Trophoblast cell (in vitro differentiated cells and primary cell): ENCODE data around the gene THRB.

ENCODE experiments used
- DNase-seq, 2 donors: peaks; one replicate each; pipeline ENCODE4 v3.0.0-alpha.2; 2016
- H2AFZ ChIP-seq: 2 replicates; pipeline ENCODE4 v1.6.1; 2013; ENCODE audit warnings: low read length, moderate library complexity, mild to moderate bottlenecking; ENCODE audit not compliant: insufficient read depth, poor library complexity
- H2AK5ac ChIP-seq: 2 replicates; pipeline ENCODE4 v1.6.1; 2013; ENCODE audit warnings: mild to moderate bottlenecking, low read length
- H2BK120ac ChIP-seq: 2 replicates; pipeline ENCODE4 v1.6.1; 2013; ENCODE audit warnings: low read length, mild to moderate bottlenecking, moderate library complexity; ENCODE audit not compliant: insufficient read depth, poor library complexity
- H2BK12ac ChIP-seq: 2 replicates; pipeline ENCODE4 v1.6.1; 2013; ENCODE audit warnings: mild to moderate bottlenecking, low read length, moderate library complexity
- H2BK5ac ChIP-seq: 2 replicates; pipeline ENCODE4 v1.6.1; 2013; ENCODE audit warnings: low read length, low read depth, moderate library complexity, mild to moderate bottlenecking; ENCODE audit not compliant: poor library complexity
- H3K14ac ChIP-seq: 2 replicates; pipeline ENCODE4 v1.6.1; 2013; ENCODE audit warnings: mild to moderate bottlenecking, low read length
- H3K18ac ChIP-seq: 2 replicates; pipeline ENCODE4 v1.6.1; 2013; ENCODE audit warnings: mild to moderate bottlenecking, low read length
- H3K23ac ChIP-seq: 2 replicates; pipeline ENCODE4 v1.6.1; 2013; ENCODE audit warnings: low read length
- H3K27ac ChIP-seq: 2 replicates; pipeline ENCODE4 v1.5.1; 2013; ENCODE audit warnings: low read depth, mild to moderate bottlenecking, inconsistent platforms, low read length, moderate library complexity
- H3K27me3 ChIP-seq: 2 replicates; pipeline ENCODE4 v1.6.1; 2013; ENCODE audit warnings: inconsistent platforms, mild to moderate bottlenecking, low read length, moderate library complexity; ENCODE audit not compliant: insufficient read depth
- H3K36me3 ChIP-seq, 2 experiments: 1 replicate in 1 of 2; 2 replicates in 1 of 2; pipeline ENCODE4 v1.6.1; 2013; ENCODE audit warnings: low read length in 2 of 2, mild to moderate bottlenecking in 2 of 2, moderate library complexity in 1 of 2; ENCODE audit not compliant: insufficient read depth in 2 of 2, control insufficient read depth in 1 of 2
- H3K4ac ChIP-seq: 2 replicates; pipeline ENCODE4 v1.6.1; 2013; ENCODE audit warnings: low read depth, mild to moderate bottlenecking, low read length, moderate library complexity
- H3K4me1 ChIP-seq, 2 experiments: 1 replicate in 1 of 2; 2 replicates in 1 of 2; pipeline ENCODE4 v1.6.1; 2013; ENCODE audit warnings: low read length in 2 of 2, mild to moderate bottlenecking in 2 of 2, moderate library complexity in 1 of 2; ENCODE audit not compliant: insufficient read depth in 2 of 2, control insufficient read depth in 1 of 2
- H3K4me2 ChIP-seq: 2 replicates; pipeline ENCODE4 v1.6.1; 2013; ENCODE audit warnings: inconsistent platforms, mild to moderate bottlenecking, low read length, moderate library complexity
- H3K4me3 ChIP-seq: 2 replicates; pipeline ENCODE4 v1.5.1; 2013; ENCODE audit warnings: mild to moderate bottlenecking, low read depth, low read length, inconsistent platforms
- H3K79me1 ChIP-seq: one replicate; pipeline ENCODE4 v1.6.1; 2013; ENCODE audit warnings: low read length
- H3K79me2 ChIP-seq: 2 replicates; pipeline ENCODE4 v1.6.1; 2013; ENCODE audit warnings: low read length, mild to moderate bottlenecking; ENCODE audit not compliant: control insufficient read depth, insufficient read depth, poor library complexity
- H3K9ac ChIP-seq: 2 replicates; pipeline ENCODE4 v1.6.1; 2013; ENCODE audit warnings: mild to moderate bottlenecking, low read length
- H3K9me3 ChIP-seq: 2 replicates; pipeline ENCODE4 v1.6.1; 2013; ENCODE audit warnings: low read depth, mild to moderate bottlenecking, control low read depth, inconsistent platforms, low read length; ENCODE audit not compliant: insufficient read depth
- H4K12ac ChIP-seq: 2 replicates; pipeline ENCODE4 v1.6.1; 2013; ENCODE audit warnings: low read depth, mild to moderate bottlenecking, low read length, moderate library complexity
- H4K8ac ChIP-seq: 2 replicates; pipeline ENCODE4 v1.6.1; 2013; ENCODE audit warnings: low read depth, mild to moderate bottlenecking, low read length, moderate library complexity
- H4K91ac ChIP-seq: one replicate; pipeline ENCODE4 v1.6.1; 2013; ENCODE audit warnings: low read depth, mild to moderate bottlenecking, low read length, moderate library complexity
- WGBS: extraction: QIAGEN DNeasy Blood & Tissue Kit; methylation state at CpG from one replicate; pipeline ENCODE4 v1.1.7; 2013; ENCODE audit warnings: missing lambda C conversion rate; ENCODE audit not compliant: insufficient read length, insufficient coverage; ENCODE audit errors: extremely low coverage; 5-methylcytosine and 5-hydroxymethylcytosine counted together

The THRB gene

GRCh38 chr3:24393316-24393715 is 101.3 kb downstream of the THRB start:
- Histone ChIP-seq H3K18ac (no peak overlapping the region), H3K79me2 (peaks cover 2% of the 10 kb centered on the region), H2AFZ (no peak overlapping the region), H3K23ac (no peak overlapping the region), H3K4ac (no peak overlapping the region), H3K9ac (no peak overlapping the region), H3K14ac (no peak overlapping the region), H4K8ac (no peak overlapping the region), H2BK5ac (no peak overlapping the region), H4K12ac (no peak overlapping the region), H3K4me2 (no peak overlapping the region), H3K27ac (no peak overlapping the region), H3K4me1 (peaks cover 7 to 15% of the 10 kb centered on the region in 2 experiments), H4K91ac (no peak overlapping the region), H3K4me3 (no peak overlapping the region), H2BK12ac (no peak overlapping the region), H3K9me3 (no peaks in the 10 kb centered on the region), H2AK5ac (no peak overlapping the region), H3K27me3 (no peaks in the 10 kb centered on the region), H3K36me3 (peaks cover 1 to 2% of the 10 kb centered on the region in 2 experiments), H2BK120ac (no peak overlapping the region), H3K79me1 (peaks cover 4% of the 10 kb centered on the region)
- no CpG with 5 or more reads among the region's 3 CpGs for WGBS
- DNase-seq: no peak

DNA sequence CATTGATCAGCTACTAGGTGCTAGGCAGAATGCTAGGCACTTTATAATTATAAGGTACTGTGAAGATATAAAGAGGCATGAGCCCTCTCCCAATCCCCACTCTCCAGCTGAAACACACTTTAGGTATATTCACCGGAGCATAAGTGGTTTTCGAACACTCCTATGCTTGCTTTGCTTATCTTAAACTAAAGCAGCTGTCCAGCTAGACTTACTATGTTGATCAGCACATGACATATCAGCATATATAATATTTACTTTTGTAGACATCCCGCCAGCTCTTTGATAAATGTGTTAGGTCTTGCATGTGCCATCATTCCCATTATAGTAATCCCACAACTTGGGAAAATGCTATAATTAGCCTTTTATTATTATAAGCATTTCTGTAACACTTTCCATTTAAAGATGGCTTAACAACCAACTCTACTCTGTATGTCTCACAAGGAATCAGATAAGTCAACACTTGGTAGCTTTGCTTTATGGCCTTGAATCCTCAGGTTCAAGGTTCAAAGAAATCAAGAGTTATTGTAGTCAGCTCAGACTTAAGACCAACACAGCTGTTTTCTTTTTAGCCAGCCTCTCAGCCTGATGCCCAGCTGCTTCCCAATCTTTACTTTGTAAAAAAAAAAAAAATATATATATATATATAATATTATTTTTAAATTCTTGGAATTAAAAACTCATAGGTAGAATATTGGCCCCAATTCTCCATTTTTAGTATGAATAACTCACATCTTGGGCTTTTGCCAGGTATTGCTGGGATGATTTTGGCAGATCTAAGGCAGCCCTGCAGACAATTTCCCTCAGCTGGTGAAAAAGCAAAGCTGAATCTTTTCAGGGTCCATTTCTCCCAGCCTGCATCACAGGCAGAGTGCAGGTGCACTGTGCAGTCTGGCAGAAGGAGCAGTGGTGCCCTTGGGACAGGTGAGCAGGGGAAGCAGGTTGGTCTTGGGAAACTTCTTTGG is 104.2 kb downstream of the THRB start:
- H2AFZ ChIP-seq: no peak overlapping the region
- DNase-seq: no peak
- peak overlapping the region; percentile 74 for H3K27ac ChIP-seq
- H3K9ac ChIP-seq: no peak overlapping the region
- no peak overlapping the region for H2BK12ac ChIP-seq
- no peak overlapping the region for H4K12ac ChIP-seq
- no peak overlapping the region for H2BK120ac ChIP-seq
- no peak overlapping the region for H3K4me2 ChIP-seq
- H3K14ac ChIP-seq: no peak overlapping the region
- peaks cover 12 to 25% of the 10 kb centered on the region in 2 experiments for H3K4me1 ChIP-seq
- H3K18ac ChIP-seq: no peak overlapping the region
- no peak overlapping the region for H3K4me3 ChIP-seq
- H3K79me2 ChIP-seq: peaks cover 4% of the 10 kb centered on the region
- peaks cover 1 to 2% of the 10 kb centered on the region in 2 experiments for H3K36me3 ChIP-seq
- H3K79me1 ChIP-seq: peaks cover 15% of the 10 kb centered on the region
- no peak overlapping the region for H3K23ac ChIP-seq
- WGBS: no CpG with 5 or more reads among the region's 3 CpGs
- H2AK5ac ChIP-seq: no peak overlapping the region
- peak overlapping the region; percentile 57 for H4K91ac ChIP-seq
- H3K9me3 ChIP-seq: no peaks in the 10 kb centered on the region
- no peak overlapping the region for H4K8ac ChIP-seq
- no peak overlapping the region for H2BK5ac ChIP-seq
- no peak overlapping the region for H3K4ac ChIP-seq
- H3K27me3 ChIP-seq: no peaks in the 10 kb centered on the region

DNA sequence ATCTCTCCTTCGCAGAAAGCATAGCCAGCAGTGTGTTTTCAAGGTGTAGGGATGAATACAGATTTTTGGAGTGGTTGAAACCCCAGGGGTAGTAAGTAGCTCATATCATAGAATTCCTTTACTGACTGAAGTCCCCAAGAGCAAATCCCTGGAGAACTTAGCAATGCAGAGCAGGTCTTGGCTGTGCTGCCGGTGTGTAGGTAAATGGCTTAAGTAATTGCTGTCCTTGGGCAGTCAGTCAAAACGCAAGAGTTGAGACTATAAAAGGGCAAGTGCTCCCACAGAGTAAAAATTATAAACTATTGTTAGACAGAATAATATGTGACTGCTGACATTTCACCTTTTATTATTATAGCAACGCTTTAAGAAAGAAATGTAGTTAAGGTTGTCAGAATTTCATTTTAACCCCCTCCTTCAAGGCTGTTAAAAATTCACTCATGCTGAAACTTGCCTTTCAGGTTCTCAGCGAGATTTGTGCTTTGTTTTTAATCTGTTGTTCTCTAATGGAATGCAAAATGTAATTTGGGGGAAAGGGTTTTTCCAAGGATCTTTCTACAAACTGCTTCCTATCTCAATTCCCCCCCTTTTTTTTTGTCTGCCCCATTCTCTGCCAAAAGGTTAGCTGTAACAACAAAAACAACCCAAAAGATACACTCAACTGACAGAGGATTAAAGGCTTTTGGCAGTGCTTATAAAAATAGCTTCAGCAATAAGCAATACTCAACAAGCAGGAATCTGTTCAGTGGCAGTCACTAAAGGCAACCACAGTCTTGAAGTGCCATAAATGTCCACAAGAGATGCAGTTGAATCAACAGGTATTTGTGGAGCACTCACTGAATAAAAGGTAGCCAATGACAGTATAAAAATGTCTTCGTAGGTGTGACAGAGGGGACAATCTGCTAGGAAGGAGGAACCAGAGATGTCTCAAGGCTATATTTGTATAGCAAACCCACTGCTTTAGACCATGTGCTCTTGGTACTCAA is 105.3 kb downstream of the THRB start:
- Histone ChIP-seq H2AFZ (no peak overlapping the region), H3K9ac (no peak overlapping the region), H3K18ac (no peak overlapping the region), H3K79me2 (peaks cover 4% of the 10 kb centered on the region), H4K8ac (no peak overlapping the region), H3K4me2 (peak overlapping the region; percentile 21), H3K9me3 (no peaks in the 10 kb centered on the region), H3K14ac (no peak overlapping the region), H2BK12ac (peak overlapping the region; percentile 68), H3K79me1 (peaks cover 15% of the 10 kb centered on the region), H3K36me3 (peaks cover 1 to 2% of the 10 kb centered on the region in 2 experiments), H3K27me3 (no peaks in the 10 kb centered on the region), H3K4me1 (peaks cover 12 to 25% of the 10 kb centered on the region in 2 experiments), H3K23ac (no peak overlapping the region), H4K91ac (peak overlapping the region; percentile 57), H3K4me3 (no peak overlapping the region), H3K4ac (no peak overlapping the region), H2BK120ac (no peak overlapping the region), H4K12ac (no peak overlapping the region), H2AK5ac (no peak overlapping the region), H3K27ac (peak overlapping the region; percentile 74), H2BK5ac (no peak overlapping the region)
- WGBS: no CpG with 5 or more reads among the region's 6 CpGs
- no peak for DNase-seq

DNA sequence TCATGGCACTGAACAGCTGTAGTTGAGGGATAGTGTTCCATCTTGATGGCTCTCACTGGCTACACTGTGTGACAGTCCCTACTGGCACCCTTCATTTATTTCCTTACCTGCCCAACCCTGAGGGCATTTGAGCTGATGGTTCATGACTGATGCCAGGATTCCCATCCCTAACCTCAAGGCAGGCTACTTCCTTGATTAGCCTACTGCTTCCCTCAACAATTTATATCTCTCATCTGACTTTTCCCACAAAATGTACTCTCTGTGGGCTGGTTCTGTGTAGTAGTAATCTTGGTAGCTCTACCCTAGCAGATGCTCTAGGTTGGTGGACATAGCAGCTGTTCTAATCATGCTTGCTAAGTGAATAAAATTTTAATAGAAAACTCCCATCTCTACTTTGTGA is 106.0 kb downstream of the THRB start:
- Histone ChIP-seq H3K14ac (no peak overlapping the region), H3K18ac (no peak overlapping the region), H3K79me2 (peaks cover 4% of the 10 kb centered on the region), H3K4ac (no peak overlapping the region), H3K4me1 (peaks cover 12 to 25% of the 10 kb centered on the region in 2 experiments), H2BK12ac (peak overlapping the region; percentile 24), H3K9me3 (no peaks in the 10 kb centered on the region), H4K91ac (peak overlapping the region; percentile 21), H2AK5ac (no peak overlapping the region), H4K8ac (no peak overlapping the region), H3K27ac (peak overlapping the region; percentile 21), H3K23ac (no peak overlapping the region), H2BK5ac (peak overlapping the region; percentile 5), H3K4me2 (no peak overlapping the region), H3K36me3 (peaks cover 1 to 2% of the 10 kb centered on the region in 2 experiments), H2AFZ (no peak overlapping the region), H4K12ac (no peak overlapping the region), H3K4me3 (no peak overlapping the region), H3K79me1 (peaks cover 15% of the 10 kb centered on the region), H2BK120ac (peak overlapping the region; percentile 29), H3K27me3 (no peaks in the 10 kb centered on the region), H3K9ac (no peak overlapping the region)
- peak in 1 of 2 donors; percentile 26 for DNase-seq
